GM12891 (cell line): ENCODE data around the gene TMEM273.

Source experiments
- POLR2A ChIP-seq: IDR thresholded peaks from 2 replicates; pipeline ENCODE4 v1.6.1; 2011; ENCODE audit warnings: low read depth, low read length, control low read depth
- POLR2AphosphoS5 ChIP-seq: IDR thresholded peaks from 2 replicates; pipeline ENCODE4 v1.6.1; 2011; ENCODE audit warnings: low read depth, low read length, control low read depth
- POU2F2 ChIP-seq: IDR thresholded peaks from 2 replicates; pipeline ENCODE4 v1.6.1; 2011; ENCODE audit warnings: low read depth, mild to moderate bottlenecking, control low read depth, low read length, moderate library complexity
- TAF1 ChIP-seq: IDR thresholded peaks from 2 replicates; pipeline ENCODE4 v1.6.1; 2011; ENCODE audit warnings: low read depth, low read length, control low read depth

DNA sequence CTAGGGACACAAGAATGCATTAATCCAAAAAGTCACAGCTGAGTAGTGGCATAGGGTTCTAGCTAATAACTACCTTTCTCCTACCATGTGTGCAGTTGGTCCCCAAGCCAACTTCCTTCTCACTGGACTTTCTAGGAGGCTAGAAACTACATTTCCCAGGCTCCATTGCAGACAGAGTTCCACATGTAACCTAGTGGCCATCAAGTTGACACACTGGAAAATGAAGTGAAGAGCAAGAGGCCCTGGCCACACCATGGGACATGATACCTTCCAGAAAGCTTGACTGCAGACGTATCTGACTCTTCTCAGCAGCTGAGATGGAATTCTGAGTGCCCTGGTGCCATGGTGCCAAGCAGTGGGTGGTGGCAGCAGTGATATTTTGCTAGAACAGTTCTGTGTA is 49.8 kb upstream of the TMEM273 start:
- TF ChIP-seq POLR2A (no peak), TAF1 (no peak), POLR2AphosphoS5 (no peak), POU2F2 (no peak)
